ENCODE results near the gene WDFY2. TPM values are rescaled to one million over a fixed set of nuclear protein-coding genes. Genes with fewer than 3 reads are reported as not detected.

Gene WDFY2
- total RNA-seq, 1 experiment from 2014 or later: 25.7 TPM

DNA sequence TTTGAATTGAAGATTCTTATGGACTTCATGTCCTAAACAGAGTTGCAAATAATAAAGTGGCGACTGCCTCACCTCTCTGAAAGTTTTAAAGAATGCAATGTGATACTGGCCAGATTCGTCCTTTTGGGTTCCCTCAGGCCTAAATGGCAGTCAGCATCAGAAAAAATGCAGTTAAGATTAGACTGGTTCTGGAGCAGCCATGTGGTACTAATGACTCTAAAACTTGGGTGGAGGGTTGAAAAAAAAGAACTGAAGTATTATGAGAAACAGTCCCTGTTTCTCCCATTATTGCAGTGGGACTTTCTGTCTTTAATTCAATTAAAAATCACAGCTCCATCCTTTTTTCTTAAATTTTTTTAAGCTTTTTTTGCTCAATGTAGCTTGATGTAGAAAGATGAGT, 37.3 kb downstream of the WDFY2 start:
- POLR2A ChIA-PET: interaction anchor here (0.7 kb wide), 1 partner anchor 69 kb away, joined by 3 read pairs; no protein-coding TSS in a partner anchor
- Mint-ChIP-seq H3K4me1 (peaks cover 64% of the 10 kb centered on the region), H3K27me3 (ENCODE audit: low read depth) (no peaks in the 10 kb centered on the region), H3K27ac (peak overlapping the region; percentile 68; the same call in 1 of the 2 replicates), H3K36me3 (no peaks in the 10 kb centered on the region), H3K9me3 (no peaks in the 10 kb centered on the region), H3K4me3 (no peak overlapping the region)
- DNase-seq (ENCODE audit: low spot score) (no peak), ATAC-seq (no peak)
- TF ChIP-seq, protein P1, sequence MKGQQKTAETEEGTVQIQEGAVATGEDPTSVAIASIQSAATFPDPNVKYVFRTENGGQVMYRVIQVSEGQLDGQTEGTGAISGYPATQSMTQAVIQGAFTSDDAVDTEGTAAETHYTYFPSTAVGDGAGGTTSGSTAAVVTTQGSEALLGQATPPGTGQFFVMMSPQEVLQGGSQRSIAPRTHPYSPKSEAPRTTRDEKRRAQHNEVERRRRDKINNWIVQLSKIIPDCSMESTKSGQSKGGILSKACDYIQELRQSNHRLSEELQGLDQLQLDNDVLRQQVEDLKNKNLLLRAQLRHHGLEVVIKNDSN (CRISPR knock-in tag; IDR thresholded peaks at IDR 0.05): no peak
- TF ChIP-seq, protein P2, sequence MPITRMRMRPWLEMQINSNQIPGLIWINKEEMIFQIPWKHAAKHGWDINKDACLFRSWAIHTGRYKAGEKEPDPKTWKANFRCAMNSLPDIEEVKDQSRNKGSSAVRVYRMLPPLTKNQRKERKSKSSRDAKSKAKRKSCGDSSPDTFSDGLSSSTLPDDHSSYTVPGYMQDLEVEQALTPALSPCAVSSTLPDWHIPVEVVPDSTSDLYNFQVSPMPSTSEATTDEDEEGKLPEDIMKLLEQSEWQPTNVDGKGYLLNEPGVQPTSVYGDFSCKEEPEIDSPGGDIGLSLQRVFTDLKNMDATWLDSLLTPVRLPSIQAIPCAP (CRISPR knock-in tag; IDR thresholded peaks at IDR 0.05): no peak
- TF ChIP-seq, protein P3, sequence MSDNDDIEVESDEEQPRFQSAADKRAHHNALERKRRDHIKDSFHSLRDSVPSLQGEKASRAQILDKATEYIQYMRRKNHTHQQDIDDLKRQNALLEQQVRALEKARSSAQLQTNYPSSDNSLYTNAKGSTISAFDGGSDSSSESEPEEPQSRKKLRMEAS (CRISPR knock-in tag; IDR thresholded peaks at IDR 0.05): no peak
- TF ChIP-seq MXD4 (CRISPR knock-in tag; IDR thresholded peaks at IDR 0.05; ENCODE audit: borderline replicate concordance) (no peak), GRHL2 (CRISPR knock-in tag; IDR thresholded peaks at IDR 0.05; ENCODE audit: insufficient replicate concordance, severe bottlenecking) (no peak)
- TF ChIP-seq, protein P4, sequence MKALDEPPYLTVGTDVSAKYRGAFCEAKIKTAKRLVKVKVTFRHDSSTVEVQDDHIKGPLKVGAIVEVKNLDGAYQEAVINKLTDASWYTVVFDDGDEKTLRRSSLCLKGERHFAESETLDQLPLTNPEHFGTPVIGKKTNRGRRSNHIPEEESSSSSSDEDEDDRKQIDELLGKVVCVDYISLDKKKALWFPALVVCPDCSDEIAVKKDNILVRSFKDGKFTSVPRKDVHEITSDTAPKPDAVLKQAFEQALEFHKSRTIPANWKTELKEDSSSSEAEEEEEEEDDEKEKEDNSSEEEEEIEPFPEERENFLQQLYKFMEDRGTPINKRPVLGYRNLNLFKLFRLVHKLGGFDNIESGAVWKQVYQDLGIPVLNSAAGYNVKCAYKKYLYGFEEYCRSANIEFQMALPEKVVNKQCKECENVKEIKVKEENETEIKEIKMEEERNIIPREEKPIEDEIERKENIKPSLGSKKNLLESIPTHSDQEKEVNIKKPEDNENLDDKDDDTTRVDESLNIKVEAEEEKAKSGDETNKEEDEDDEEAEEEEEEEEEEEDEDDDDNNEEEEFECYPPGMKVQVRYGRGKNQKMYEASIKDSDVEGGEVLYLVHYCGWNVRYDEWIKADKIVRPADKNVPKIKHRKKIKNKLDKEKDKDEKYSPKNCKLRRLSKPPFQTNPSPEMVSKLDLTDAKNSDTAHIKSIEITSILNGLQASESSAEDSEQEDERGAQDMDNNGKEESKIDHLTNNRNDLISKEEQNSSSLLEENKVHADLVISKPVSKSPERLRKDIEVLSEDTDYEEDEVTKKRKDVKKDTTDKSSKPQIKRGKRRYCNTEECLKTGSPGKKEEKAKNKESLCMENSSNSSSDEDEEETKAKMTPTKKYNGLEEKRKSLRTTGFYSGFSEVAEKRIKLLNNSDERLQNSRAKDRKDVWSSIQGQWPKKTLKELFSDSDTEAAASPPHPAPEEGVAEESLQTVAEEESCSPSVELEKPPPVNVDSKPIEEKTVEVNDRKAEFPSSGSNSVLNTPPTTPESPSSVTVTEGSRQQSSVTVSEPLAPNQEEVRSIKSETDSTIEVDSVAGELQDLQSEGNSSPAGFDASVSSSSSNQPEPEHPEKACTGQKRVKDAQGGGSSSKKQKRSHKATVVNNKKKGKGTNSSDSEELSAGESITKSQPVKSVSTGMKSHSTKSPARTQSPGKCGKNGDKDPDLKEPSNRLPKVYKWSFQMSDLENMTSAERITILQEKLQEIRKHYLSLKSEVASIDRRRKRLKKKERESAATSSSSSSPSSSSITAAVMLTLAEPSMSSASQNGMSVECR (CRISPR knock-in tag; IDR thresholded peaks at IDR 0.05; ENCODE audit: borderline replicate concordance): no peak
- CTCF ChIA-PET: no interaction called here

DNA sequence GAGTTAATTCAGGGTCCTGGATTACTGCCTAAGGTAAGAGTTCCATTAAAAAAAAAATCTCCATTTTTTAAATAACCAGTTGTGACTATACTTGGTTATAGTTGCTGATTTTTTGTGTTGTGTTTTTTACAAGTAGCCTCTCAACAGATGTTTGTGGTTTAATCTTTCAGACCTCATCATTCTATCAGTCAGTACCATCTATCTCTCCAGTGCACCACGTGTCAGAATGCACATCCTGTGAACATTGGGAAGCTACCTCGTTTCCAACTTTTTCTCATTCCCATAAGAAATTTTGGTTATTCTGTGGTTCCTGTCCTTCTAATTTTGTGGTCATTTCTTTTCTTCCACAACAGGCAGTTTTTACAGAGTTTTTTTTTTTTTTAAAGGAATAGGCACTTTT, 39.2 kb downstream of the WDFY2 start:
- ChIA-PET POLR2A (interaction anchor here (1.0 kb wide), 1 partner anchor 9 kb away, joined by 3 read pairs; no protein-coding TSS in a partner anchor), CTCF (no interaction called here)
- no peak overlapping the region for H3K4me3 Mint-ChIP-seq
- no peak for ATAC-seq
- no peak overlapping the region for H3K27ac Mint-ChIP-seq
- no peaks in the 10 kb centered on the region for H3K9me3 Mint-ChIP-seq
- TF ChIP-seq ZNF671 (CRISPR knock-in tag; IDR thresholded peaks at IDR 0.05): no peak
- no peaks in the 10 kb centered on the region for H3K36me3 Mint-ChIP-seq
- H3K27me3 Mint-ChIP-seq (ENCODE audit: low read depth): no peaks in the 10 kb centered on the region
- DNase-seq (ENCODE audit: low spot score): no peak
- peaks cover 49% of the 10 kb centered on the region for H3K4me1 Mint-ChIP-seq

DNA sequence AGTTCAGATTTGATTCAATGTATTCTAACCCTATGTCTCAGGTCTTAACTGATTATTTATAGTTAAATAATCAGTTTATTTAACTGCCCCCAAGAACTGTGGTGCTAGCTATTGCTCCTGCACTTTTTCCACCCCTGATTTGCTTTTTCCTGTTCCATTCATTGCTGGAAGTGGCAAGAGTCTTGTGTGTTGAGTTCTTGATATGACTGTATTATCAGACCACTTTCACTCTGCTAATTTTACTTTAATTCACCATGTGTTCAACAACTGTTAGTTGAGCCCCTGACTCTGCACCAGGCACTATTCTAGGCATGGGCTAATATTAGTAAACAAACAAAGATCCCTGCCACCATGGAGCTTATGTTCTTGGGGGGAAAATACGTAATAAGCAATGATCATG, 39.9 kb downstream of the WDFY2 start:
- Mint-ChIP-seq H3K27me3 (ENCODE audit: low read depth) (no peaks in the 10 kb centered on the region), H3K4me3 (no peak overlapping the region), H3K27ac (peak overlapping the region; percentile 9; the same call in 1 of the 2 replicates), H3K4me1 (peaks cover 48% of the 10 kb centered on the region), H3K9me3 (no peaks in the 10 kb centered on the region), H3K36me3 (no peaks in the 10 kb centered on the region)
- ChIA-PET CTCF (no interaction called here), POLR2A (interaction anchor here (1.0 kb wide), 1 partner anchor 10 kb away, joined by 3 read pairs; no protein-coding TSS in a partner anchor)
- ATAC-seq (no peak), DNase-seq (ENCODE audit: low spot score) (no peak)
- TF ChIP-seq, protein P5, sequence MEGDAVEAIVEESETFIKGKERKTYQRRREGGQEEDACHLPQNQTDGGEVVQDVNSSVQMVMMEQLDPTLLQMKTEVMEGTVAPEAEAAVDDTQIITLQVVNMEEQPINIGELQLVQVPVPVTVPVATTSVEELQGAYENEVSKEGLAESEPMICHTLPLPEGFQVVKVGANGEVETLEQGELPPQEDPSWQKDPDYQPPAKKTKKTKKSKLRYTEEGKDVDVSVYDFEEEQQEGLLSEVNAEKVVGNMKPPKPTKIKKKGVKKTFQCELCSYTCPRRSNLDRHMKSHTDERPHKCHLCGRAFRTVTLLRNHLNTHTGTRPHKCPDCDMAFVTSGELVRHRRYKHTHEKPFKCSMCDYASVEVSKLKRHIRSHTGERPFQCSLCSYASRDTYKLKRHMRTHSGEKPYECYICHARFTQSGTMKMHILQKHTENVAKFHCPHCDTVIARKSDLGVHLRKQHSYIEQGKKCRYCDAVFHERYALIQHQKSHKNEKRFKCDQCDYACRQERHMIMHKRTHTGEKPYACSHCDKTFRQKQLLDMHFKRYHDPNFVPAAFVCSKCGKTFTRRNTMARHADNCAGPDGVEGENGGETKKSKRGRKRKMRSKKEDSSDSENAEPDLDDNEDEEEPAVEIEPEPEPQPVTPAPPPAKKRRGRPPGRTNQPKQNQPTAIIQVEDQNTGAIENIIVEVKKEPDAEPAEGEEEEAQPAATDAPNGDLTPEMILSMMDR (IDR thresholded peaks at IDR 0.05): no peak
- TF ChIP-seq IRF2 (CRISPR knock-in tag; IDR thresholded peaks at IDR 0.05; ENCODE audit: borderline replicate concordance, low read depth) (no peak), NFATC4 (CRISPR knock-in tag; IDR thresholded peaks at IDR 0.05) (no peak)

All from WTC11 (cell line).